Measurements from ENCODE around the gene ATP8A2. TPM values are rescaled to one million over a fixed set of nuclear protein-coding genes. Genes with fewer than 3 reads are reported as not detected.

ATP8A2 gene
- total and polyA plus RNA-seq, 10 of the 15 experiments (the other 5 are each of a cell fraction or from before 2014, with no cell fraction given) = 0.01 to 0.04 (median 0.04) TPM; not detected in 7

- no peak overlapping the region for H3K9ac ChIP-seq (ENCODE audit: control insufficient read depth, insufficient read depth, low read length)
- no peak overlapping the region for H3K27ac ChIP-seq (ENCODE audit: control insufficient read depth, insufficient read depth)
- WGBS (ENCODE audit: insufficient coverage, insufficient replicate concordance, low lambda C conversion rate, missing lambda C conversion rate) = 19% methylated on average over 5 of the region's 5 CpGs
- no peak overlapping the region for H2AFZ ChIP-seq (ENCODE audit: control insufficient read depth, low read depth, low read length)
- no peak for FAIRE-seq
- RAD21 ChIA-PET (ENCODE audit: unreplicated experiment) = no interaction called here
- H3K4me3 ChIP-seq = no peak overlapping the region
- no peak overlapping the region for H3K4me2 ChIP-seq (ENCODE audit: control insufficient read depth, insufficient read depth)
- CTCF ChIA-PET = no interaction called here
- BruUV-seq (replicated peaks) = no TSS peak
- SMC1A ChIA-PET (ENCODE audit: uncharacterized antibody, unreplicated experiment) = no interaction called here
- in situ Hi-C loops (cut with MboI) (no loop called here), intact Hi-C loops (cut with micrococcal nuclease; ENCODE audit: unreplicated experiment) (no loop called here)
- DNase-seq (ENCODE audit: low read depth, low spot score) = no peak
- no peaks in the 10 kb centered on the region for H3K9me3 ChIP-seq (replicated peaks; ENCODE audit: control insufficient read depth, insufficient read depth, low read length)
- no peaks in the 10 kb centered on the region; the same call in 1 of the 2 replicates for H4K20me1 ChIP-seq (ENCODE audit: control insufficient read depth, insufficient read depth)
- H3K36me3 ChIP-seq (ENCODE audit: control insufficient read depth in 2 of 2, insufficient read depth in 2 of 2, low read length in 1 of 2) = no peaks in the 10 kb centered on the region
- H3K27me3 ChIP-seq (replicated peaks in 1 of 2; ENCODE audit: control insufficient read depth in 2 of 2, insufficient read depth in 2 of 2, low read length in 1 of 2) = no peaks in the 10 kb centered on the region; a peak in 1 of 4 replicates
- TF ChIP-seq, protein P1, sequence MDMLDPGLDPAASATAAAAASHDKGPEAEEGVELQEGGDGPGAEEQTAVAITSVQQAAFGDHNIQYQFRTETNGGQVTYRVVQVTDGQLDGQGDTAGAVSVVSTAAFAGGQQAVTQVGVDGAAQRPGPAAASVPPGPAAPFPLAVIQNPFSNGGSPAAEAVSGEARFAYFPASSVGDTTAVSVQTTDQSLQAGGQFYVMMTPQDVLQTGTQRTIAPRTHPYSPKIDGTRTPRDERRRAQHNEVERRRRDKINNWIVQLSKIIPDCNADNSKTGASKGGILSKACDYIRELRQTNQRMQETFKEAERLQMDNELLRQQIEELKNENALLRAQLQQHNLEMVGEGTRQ (IDR thresholded peaks at IDR 0.05; ENCODE audit: borderline replicate concordance, low read depth, low read length) = no peak
- TF ChIP-seq CHD2 (IDR thresholded peaks at IDR 0.05; ENCODE audit: borderline replicate concordance, low read depth, low read length) (no peak), CREB1 (IDR thresholded peaks at IDR 0.05; ENCODE audit: low read depth) (no peak), EED (IDR thresholded peaks at IDR 0.05; ENCODE audit: low read depth) (no peak), MTA2 (IDR thresholded peaks at IDR 0.05; ENCODE audit: low read depth) (no peak), KLF5 (IDR thresholded peaks at IDR 0.05; ENCODE audit: partially characterized antibody) (no peak), ZBTB40 (IDR thresholded peaks at IDR 0.05; ENCODE audit: borderline replicate concordance) (no peak), HSF1 (IDR thresholded peaks at IDR 0.05; ENCODE audit: low read depth, low read length) (no peak)
- TF ChIP-seq, protein P2, sequence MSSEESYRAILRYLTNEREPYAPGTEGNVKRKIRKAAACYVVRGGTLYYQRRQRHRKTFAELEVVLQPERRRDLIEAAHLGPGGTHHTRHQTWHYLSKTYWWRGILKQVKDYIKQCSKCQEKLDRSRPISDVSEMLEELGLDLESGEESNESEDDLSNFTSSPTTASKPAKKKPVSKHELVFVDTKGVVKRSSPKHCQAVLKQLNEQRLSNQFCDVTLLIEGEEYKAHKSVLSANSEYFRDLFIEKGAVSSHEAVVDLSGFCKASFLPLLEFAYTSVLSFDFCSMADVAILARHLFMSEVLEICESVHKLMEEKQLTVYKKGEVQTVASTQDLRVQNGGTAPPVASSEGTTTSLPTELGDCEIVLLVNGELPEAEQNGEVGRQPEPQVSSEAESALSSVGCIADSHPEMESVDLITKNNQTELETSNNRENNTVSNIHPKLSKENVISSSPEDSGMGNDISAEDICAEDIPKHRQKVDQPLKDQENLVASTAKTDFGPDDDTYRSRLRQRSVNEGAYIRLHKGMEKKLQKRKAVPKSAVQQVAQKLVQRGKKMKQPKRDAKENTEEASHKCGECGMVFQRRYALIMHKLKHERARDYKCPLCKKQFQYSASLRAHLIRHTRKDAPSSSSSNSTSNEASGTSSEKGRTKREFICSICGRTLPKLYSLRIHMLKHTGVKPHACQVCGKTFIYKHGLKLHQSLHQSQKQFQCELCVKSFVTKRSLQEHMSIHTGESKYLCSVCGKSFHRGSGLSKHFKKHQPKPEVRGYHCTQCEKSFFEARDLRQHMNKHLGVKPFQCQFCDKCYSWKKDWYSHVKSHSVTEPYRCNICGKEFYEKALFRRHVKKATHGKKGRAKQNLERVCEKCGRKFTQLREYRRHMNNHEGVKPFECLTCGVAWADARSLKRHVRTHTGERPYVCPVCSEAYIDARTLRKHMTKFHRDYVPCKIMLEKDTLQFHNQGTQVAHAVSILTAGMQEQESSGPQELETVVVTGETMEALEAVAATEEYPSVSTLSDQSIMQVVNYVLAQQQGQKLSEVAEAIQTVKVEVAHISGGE (CRISPR knock-in tag; IDR thresholded peaks at IDR 0.05) = no peak
- TF ChIP-seq, protein P3, sequence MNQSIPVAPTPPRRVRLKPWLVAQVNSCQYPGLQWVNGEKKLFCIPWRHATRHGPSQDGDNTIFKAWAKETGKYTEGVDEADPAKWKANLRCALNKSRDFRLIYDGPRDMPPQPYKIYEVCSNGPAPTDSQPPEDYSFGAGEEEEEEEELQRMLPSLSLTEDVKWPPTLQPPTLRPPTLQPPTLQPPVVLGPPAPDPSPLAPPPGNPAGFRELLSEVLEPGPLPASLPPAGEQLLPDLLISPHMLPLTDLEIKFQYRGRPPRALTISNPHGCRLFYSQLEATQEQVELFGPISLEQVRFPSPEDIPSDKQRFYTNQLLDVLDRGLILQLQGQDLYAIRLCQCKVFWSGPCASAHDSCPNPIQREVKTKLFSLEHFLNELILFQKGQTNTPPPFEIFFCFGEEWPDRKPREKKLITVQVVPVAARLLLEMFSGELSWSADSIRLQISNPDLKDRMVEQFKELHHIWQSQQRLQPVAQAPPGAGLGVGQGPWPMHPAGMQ (IDR thresholded peaks at IDR 0.05; ENCODE audit: borderline replicate concordance) = no peak
- POLR2A ChIA-PET = no interaction called here
- no peaks in the 10 kb centered on the region for H3K4me1 ChIP-seq (ENCODE audit: control insufficient read depth, insufficient read depth, low read length)
- no peak for ATAC-seq
- H3K79me2 ChIP-seq (ENCODE audit: control insufficient read depth, insufficient read depth, low read length) = no peaks in the 10 kb centered on the region
Observed at GRCh38 chr13:25756251-25756650, 384.5 kb downstream of the ATP8A2 start.

Data from GM12878 (cell line).